ENCODE measurements around the gene HAPSTR1. TPM values are rescaled to one million over a fixed set of nuclear protein-coding genes. Genes with fewer than 3 reads are reported as not detected.

The HAPSTR1 gene
- polyA plus RNA-seq, 3 donors: 7.2 to 58.9 (median 11.1) TPM

GRCh38 chr16:9090101-9090959 is 1.1 kb upstream of the HAPSTR1 start:
- peak overlapping the region; percentile 95 for H2AFZ ChIP-seq (ENCODE audit: insufficient read depth, low read depth, low read length, poor library complexity, severe bottlenecking)
- Mint-ChIP-seq H3K27me3 (ENCODE audit: low read depth in 3 of 3) (peaks cover 0 to 4% (median 2%) of the 10 kb centered on the region in 3 donors), H3K9me3 (peaks cover 0 to 3% (median 0%) of the 10 kb centered on the region in 7 donors), H3K4me3 (peak overlapping the region; percentile 84 to 94), H3K27ac (peak overlapping the region; percentile 93 to 99 (median 97)), H3K4me1 (peaks cover 15% of the 10 kb centered on the region), H3K36me3 (peaks cover 21 to 23% of the 10 kb centered on the region in 2 donors)
- H3K9ac ChIP-seq (ENCODE audit: insufficient read depth, low read length, poor library complexity, severe bottlenecking): peak overlapping the region; percentile 78
- H3K79me2 ChIP-seq (ENCODE audit: insufficient read depth, low read length): peaks cover 45% of the 10 kb centered on the region
- peak in 1 of 3 donors; percentile 51 for DNase-seq
- intact Hi-C loops (cut with micrococcal nuclease): loop anchor here (5.0 to 10.0 kb wide), 4 partner anchors 37 to 128 kb away; partner anchors contain the start of gene USP7 (in 2 of the 2)
- H3K36me3 ChIP-seq (replicated peaks in 1 of 2; ENCODE audit: control insufficient read depth in 1 of 2, insufficient read depth in 2 of 2, low read length in 2 of 2): peaks cover 0 to 20% of the 10 kb centered on the region in 2 donors
- H3K4me3 ChIP-seq (replicated peaks in 1 of 3; ENCODE audit: low read depth in 2 of 3, low read length in 3 of 3): peak overlapping the region; percentile 65 to 88 (median 76)
- TF ChIP-seq CTCF (IDR thresholded peaks at IDR 0.05): no peak
- peaks cover 27 to 35% of the 10 kb centered on the region in 2 donors for H3K4me1 ChIP-seq (ENCODE audit: control insufficient read depth in 1 of 2, insufficient read depth in 2 of 2, low read length in 2 of 2)
- H3K27ac ChIP-seq (ENCODE audit: low read depth in 1 of 2, low read length in 2 of 2): peak overlapping the region; percentile 91 to 93
- H3K9me3 ChIP-seq (replicated peaks in 1 of 2; ENCODE audit: control insufficient read depth in 1 of 2, insufficient read depth in 1 of 2, low read length in 2 of 2): no peaks in the 10 kb centered on the region
- H4K20me1 ChIP-seq (ENCODE audit: insufficient read depth, low read length): peaks cover 34% of the 10 kb centered on the region
- 3% methylated on average over 85 of the region's 85 CpGs for WGBS (ENCODE audit: insufficient coverage)
- H3K27me3 ChIP-seq (ENCODE audit: control insufficient read depth in 2 of 2, insufficient read depth in 2 of 2, low read length in 2 of 2): no peaks in the 10 kb centered on the region
- H3K4me2 ChIP-seq (replicated peaks; ENCODE audit: extremely low read depth, low read length, poor library complexity, severe bottlenecking): peak overlapping the region; percentile 84

- WGBS (ENCODE audit: insufficient coverage): under 1% methylated on average over 50 of the region's 51 CpGs
- H3K36me3 ChIP-seq (replicated peaks in 1 of 2; ENCODE audit: control insufficient read depth in 1 of 2, insufficient read depth in 2 of 2, low read length in 2 of 2): peaks cover 3 to 30% of the 10 kb centered on the region in 2 donors
- Mint-ChIP-seq H3K9me3 (peaks cover 0 to 3% (median 0%) of the 10 kb centered on the region in 7 donors), H3K4me1 (peaks cover 27% of the 10 kb centered on the region), H3K27me3 (ENCODE audit: low read depth in 3 of 3) (peaks cover 0 to 2% (median under 1%) of the 10 kb centered on the region in 3 donors), H3K27ac (peak overlapping the region; percentile 9 to 93 (median 71)), H3K4me3 (peak overlapping the region; percentile 62 to 66), H3K36me3 (peaks cover 33 to 35% of the 10 kb centered on the region in 2 donors)
- H3K4me3 ChIP-seq (replicated peaks in 1 of 3; ENCODE audit: low read depth in 2 of 3, low read length in 3 of 3): peak overlapping the region; percentile 75 to 100 (median 98)
- intact Hi-C loops (cut with micrococcal nuclease): loop anchor here (5.0 to 10.0 kb wide), 4 partner anchors 35 to 130 kb away; partner anchors contain the start of gene USP7 (in 2 of the 2)
- no peak overlapping the region for H2AFZ ChIP-seq (ENCODE audit: insufficient read depth, low read depth, low read length, poor library complexity, severe bottlenecking)
- no peak for TF ChIP-seq CTCF (IDR thresholded peaks at IDR 0.05)
- peaks cover 50% of the 10 kb centered on the region for H4K20me1 ChIP-seq (ENCODE audit: insufficient read depth, low read length)
- H3K9ac ChIP-seq (ENCODE audit: insufficient read depth, low read length, poor library complexity, severe bottlenecking): peak overlapping the region; percentile 96
- peak in 1 of 3 donors; percentile 25 for DNase-seq
- H3K4me1 ChIP-seq (ENCODE audit: control insufficient read depth in 1 of 2, insufficient read depth in 2 of 2, low read length in 2 of 2): peaks cover 43 to 50% of the 10 kb centered on the region in 2 donors
- H3K9me3 ChIP-seq (replicated peaks in 1 of 2; ENCODE audit: control insufficient read depth in 1 of 2, insufficient read depth in 1 of 2, low read length in 2 of 2): no peaks in the 10 kb centered on the region
- H3K27ac ChIP-seq (ENCODE audit: low read depth in 1 of 2, low read length in 2 of 2): peak overlapping the region; percentile 60 to 83
- no peaks in the 10 kb centered on the region for H3K27me3 ChIP-seq (ENCODE audit: control insufficient read depth in 2 of 2, insufficient read depth in 2 of 2, low read length in 2 of 2)
- peak overlapping the region; percentile 99 for H3K4me2 ChIP-seq (replicated peaks; ENCODE audit: extremely low read depth, low read length, poor library complexity, severe bottlenecking)
- peaks cover 60% of the 10 kb centered on the region for H3K79me2 ChIP-seq (ENCODE audit: insufficient read depth, low read length)
These were observed 430 bp downstream of the HAPSTR1 start for GRCh38 chr16:9091867-9092281.

Data from CD14-positive monocyte (primary cell).